ENCODE results near the gene CCDC154. TPM values are rescaled to one million over a fixed set of nuclear protein-coding genes. Genes with fewer than 3 reads are reported as not detected.
"Not testable (repeated sequence)": the region's sequence is repeated elsewhere in the genome, so short reads cannot be mapped to it uniquely, and the experiment has no call there.

CCDC154 gene
- total RNA-seq, 1 donor from 2014 or later: 2.5 TPM

DNA sequence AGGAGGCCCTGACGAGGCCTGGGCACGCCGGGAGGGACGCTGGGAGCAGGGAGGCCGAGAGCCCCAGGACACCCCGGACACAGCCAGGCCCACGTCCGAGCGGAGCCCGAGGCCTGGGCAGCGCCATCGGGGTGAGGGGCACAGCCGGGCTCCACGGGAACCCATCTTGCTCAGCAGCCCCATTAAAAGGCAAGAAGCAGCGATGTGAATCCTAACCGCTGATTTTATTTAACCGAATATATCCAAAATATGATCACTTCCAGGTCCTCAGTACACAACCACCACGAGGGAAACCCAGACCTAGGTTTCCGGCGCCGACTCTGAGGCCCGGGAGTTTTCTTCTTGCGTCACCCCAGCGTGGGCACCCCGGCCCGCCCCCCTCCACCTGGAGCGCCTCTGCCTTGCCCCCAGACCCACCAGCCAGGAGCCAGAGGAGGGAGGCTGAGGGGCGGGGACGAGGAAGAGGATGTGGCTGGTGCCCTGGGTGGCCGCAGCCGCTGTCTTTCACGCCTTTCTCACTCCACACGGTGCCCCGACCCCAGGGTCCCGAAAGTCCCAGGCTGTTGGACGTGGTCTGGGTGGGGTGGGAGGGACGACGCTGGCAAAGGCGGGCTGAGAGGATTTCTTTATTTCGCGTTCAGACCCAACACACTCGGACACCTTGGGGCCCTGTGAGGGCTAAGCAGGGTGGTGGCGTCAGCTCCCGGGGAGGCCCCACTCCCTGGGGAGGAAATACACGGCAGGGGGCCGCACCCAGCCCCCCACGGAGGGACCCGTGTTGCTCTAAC, 568 bp upstream of the CCDC154 start:
- TF ChIP-seq, protein P1, sequence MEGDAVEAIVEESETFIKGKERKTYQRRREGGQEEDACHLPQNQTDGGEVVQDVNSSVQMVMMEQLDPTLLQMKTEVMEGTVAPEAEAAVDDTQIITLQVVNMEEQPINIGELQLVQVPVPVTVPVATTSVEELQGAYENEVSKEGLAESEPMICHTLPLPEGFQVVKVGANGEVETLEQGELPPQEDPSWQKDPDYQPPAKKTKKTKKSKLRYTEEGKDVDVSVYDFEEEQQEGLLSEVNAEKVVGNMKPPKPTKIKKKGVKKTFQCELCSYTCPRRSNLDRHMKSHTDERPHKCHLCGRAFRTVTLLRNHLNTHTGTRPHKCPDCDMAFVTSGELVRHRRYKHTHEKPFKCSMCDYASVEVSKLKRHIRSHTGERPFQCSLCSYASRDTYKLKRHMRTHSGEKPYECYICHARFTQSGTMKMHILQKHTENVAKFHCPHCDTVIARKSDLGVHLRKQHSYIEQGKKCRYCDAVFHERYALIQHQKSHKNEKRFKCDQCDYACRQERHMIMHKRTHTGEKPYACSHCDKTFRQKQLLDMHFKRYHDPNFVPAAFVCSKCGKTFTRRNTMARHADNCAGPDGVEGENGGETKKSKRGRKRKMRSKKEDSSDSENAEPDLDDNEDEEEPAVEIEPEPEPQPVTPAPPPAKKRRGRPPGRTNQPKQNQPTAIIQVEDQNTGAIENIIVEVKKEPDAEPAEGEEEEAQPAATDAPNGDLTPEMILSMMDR (IDR thresholded peaks at IDR 0.05): no peak
- H3K27me3 Mint-ChIP-seq (ENCODE audit: unreplicated experiment): no peaks in the 10 kb centered on the region
- H3K4me3 Mint-ChIP-seq (ENCODE audit: unreplicated experiment): no peak overlapping the region

DNA sequence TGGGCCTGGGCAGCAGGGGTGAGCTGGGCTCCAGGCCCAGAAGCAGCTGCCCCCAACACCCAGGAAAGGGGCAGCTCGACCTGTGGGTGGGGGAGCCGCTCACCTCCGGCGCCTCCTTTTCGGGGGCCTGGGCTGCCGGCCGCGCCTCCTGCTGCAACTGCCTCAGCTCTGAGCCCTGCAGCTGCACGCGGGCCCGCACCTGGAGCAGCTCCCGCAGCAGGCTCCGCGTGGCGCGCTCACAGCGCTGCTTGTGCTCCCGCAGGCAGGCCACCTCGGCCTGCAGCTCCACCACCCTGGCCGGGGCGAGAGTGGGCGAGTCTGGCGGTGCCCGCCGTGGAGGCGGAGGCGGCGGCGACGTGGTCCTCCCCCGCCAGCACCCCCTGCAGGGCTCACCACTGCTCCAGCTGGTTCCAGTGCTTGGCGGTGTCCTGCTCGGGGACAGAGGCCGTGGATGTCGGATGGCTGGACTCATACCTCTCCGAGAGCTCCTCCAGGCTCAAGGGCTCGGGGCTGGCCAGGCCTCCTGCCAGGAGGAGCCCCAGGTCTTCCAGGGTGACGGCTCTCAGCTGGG, 868 bp downstream of the CCDC154 start:
- TF ChIP-seq, protein P1 (IDR thresholded peaks at IDR 0.05): no peak
- Mint-ChIP-seq H3K27ac (ENCODE audit: unreplicated experiment) (no peak overlapping the region), H3K9me3 (ENCODE audit: unreplicated experiment) (no peaks in the 10 kb centered on the region), H3K4me1 (ENCODE audit: unreplicated experiment) (no peaks in the 10 kb centered on the region), H3K4me3 (ENCODE audit: unreplicated experiment) (no peak overlapping the region), H3K36me3 (ENCODE audit: unreplicated experiment) (peaks cover 2% of the 10 kb centered on the region), H3K27me3 (ENCODE audit: unreplicated experiment) (no peaks in the 10 kb centered on the region)
- no peak for DNase-seq (ENCODE audit: extremely low spot score, unreplicated experiment)

More for the DNA sequence above, 568 bp upstream of the CCDC154 start:
- H3K27ac Mint-ChIP-seq (ENCODE audit: unreplicated experiment): no peak overlapping the region
- H3K9me3 Mint-ChIP-seq (ENCODE audit: unreplicated experiment): no peaks in the 10 kb centered on the region
- peaks cover 2% of the 10 kb centered on the region for H3K36me3 Mint-ChIP-seq (ENCODE audit: unreplicated experiment)
- no peaks in the 10 kb centered on the region for H3K4me1 Mint-ChIP-seq (ENCODE audit: unreplicated experiment)
- DNase-seq (ENCODE audit: extremely low spot score, unreplicated experiment): no peak

DNA sequence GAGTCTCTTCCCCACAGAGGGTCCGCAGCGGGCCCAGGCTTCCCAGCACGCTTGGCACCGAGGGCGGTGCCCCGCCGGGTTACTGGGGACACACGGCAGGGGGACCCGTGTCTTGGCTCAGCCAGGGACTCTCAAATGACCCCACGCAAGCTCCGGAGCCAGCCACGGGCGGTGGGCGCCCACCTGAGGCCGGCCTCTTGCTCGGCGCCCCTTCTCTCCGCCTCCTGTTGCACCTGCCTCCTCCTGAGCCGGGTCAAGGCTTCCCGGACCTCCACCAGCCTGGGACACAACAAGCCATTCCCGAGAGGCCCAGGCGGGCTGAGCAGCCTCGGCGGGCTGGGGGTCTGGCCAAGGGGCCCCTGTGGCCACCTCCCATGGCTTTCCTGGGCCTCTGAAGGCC, 1.7 kb downstream of the CCDC154 start:
- H3K9me3 Mint-ChIP-seq (ENCODE audit: unreplicated experiment): no peaks in the 10 kb centered on the region
- no peak overlapping the region for H3K4me3 Mint-ChIP-seq (ENCODE audit: unreplicated experiment)
- DNase-seq (ENCODE audit: extremely low spot score, unreplicated experiment): no peak
- no peaks in the 10 kb centered on the region for H3K27me3 Mint-ChIP-seq (ENCODE audit: unreplicated experiment)
- TF ChIP-seq, protein P1 (IDR thresholded peaks at IDR 0.05): no peak
- H3K4me1 Mint-ChIP-seq (ENCODE audit: unreplicated experiment): no peaks in the 10 kb centered on the region
- H3K27ac Mint-ChIP-seq (ENCODE audit: unreplicated experiment): no peak overlapping the region
- H3K36me3 Mint-ChIP-seq (ENCODE audit: unreplicated experiment): peaks cover 2% of the 10 kb centered on the region

DNA sequence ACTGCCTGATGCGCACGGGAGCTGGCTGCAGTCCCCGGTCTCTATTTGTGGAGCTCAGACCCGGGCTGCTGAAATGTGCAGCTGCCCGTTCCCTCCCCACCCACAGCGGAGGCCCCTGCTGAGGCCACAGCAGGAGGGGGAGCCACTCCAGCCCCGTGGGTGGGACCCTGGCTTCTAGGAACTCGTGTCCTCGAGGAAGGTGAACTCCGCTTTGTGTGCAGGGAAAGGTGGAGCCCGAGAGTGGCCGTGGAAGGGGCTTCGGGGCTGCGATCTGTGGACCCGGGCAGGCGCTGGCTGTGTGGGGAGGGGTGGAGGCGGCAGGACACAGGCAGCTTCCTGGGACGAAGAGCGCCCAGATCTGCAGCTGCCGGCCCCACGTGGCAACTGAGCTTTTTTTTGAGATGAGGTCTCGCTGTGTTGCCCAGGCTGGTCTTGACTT, 2.9 kb downstream of the CCDC154 start:
- TF ChIP-seq, protein P1 (IDR thresholded peaks at IDR 0.05): no peak
- H3K27ac Mint-ChIP-seq (ENCODE audit: unreplicated experiment): no peak overlapping the region
- peaks cover 2% of the 10 kb centered on the region for H3K36me3 Mint-ChIP-seq (ENCODE audit: unreplicated experiment)
- no peaks in the 10 kb centered on the region for H3K27me3 Mint-ChIP-seq (ENCODE audit: unreplicated experiment)
- no peaks in the 10 kb centered on the region for H3K9me3 Mint-ChIP-seq (ENCODE audit: unreplicated experiment)
- no peak for DNase-seq (ENCODE audit: extremely low spot score, unreplicated experiment)
- H3K4me1 Mint-ChIP-seq (ENCODE audit: unreplicated experiment): no peaks in the 10 kb centered on the region
- H3K4me3 Mint-ChIP-seq (ENCODE audit: unreplicated experiment): no peak overlapping the region

DNA sequence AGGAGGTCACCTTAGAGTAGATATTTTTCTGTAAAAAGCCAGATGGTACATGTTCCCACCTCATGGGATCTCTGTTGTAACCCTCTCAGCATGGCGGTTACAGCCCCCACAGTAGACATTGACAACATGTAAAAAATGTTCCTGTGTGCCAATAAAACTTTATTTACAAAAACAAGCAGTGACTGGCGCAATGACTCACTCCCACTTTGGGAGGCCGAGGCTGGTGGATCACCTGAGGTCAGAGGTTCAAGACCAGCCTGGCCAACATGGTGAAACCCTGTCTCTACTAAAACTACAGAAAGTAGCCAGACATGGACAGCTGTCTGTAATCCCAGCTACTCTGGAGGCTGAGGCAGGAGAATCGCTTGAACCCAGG, 4.7 kb downstream of the CCDC154 start:
- H3K4me1 Mint-ChIP-seq (ENCODE audit: unreplicated experiment); H3K9me3 Mint-ChIP-seq (ENCODE audit: unreplicated experiment); H3K27ac Mint-ChIP-seq (ENCODE audit: unreplicated experiment); H3K27me3 Mint-ChIP-seq (ENCODE audit: unreplicated experiment); DNase-seq (ENCODE audit: extremely low spot score, unreplicated experiment); H3K4me3 Mint-ChIP-seq (ENCODE audit: unreplicated experiment); H3K36me3 Mint-ChIP-seq (ENCODE audit: unreplicated experiment): not testable (repeated sequence)
